ENCODE results near the gene CRNN. TPM values are rescaled to one million over a fixed set of nuclear protein-coding genes. Genes with fewer than 3 reads are reported as not detected.

CRNN gene
- total RNA-seq, 3 donors from 2014 or later, result not detected

GRCh38 chr1:152398812-152399698 lies 15.0 kb downstream of the CRNN start:
- Mint-ChIP-seq H3K27me3 (ENCODE audit: low read depth) (peaks cover 12% of the 10 kb centered on the region), H3K9me3 (no peaks in the 10 kb centered on the region), H3K4me3 (no peak overlapping the region), H3K4me1 (ENCODE audit: low read depth) (peaks cover 11% of the 10 kb centered on the region), H3K36me3 (ENCODE audit: insufficient read depth) (no peaks in the 10 kb centered on the region)
- ATAC-seq (no peak), DNase-seq (no peak)

GRCh38 chr1:152397474-152397873 lies 16.6 kb downstream of the CRNN start:
- no peak overlapping the region for H3K4me3 Mint-ChIP-seq
- peaks cover 24% of the 10 kb centered on the region for H3K4me1 Mint-ChIP-seq (ENCODE audit: low read depth)
- ATAC-seq (no peak), DNase-seq (no peak)
- H3K27me3 Mint-ChIP-seq (ENCODE audit: low read depth), result peaks cover 12% of the 10 kb centered on the region
- no peaks in the 10 kb centered on the region for H3K36me3 Mint-ChIP-seq (ENCODE audit: insufficient read depth)
- no peaks in the 10 kb centered on the region for H3K9me3 Mint-ChIP-seq

DNA sequence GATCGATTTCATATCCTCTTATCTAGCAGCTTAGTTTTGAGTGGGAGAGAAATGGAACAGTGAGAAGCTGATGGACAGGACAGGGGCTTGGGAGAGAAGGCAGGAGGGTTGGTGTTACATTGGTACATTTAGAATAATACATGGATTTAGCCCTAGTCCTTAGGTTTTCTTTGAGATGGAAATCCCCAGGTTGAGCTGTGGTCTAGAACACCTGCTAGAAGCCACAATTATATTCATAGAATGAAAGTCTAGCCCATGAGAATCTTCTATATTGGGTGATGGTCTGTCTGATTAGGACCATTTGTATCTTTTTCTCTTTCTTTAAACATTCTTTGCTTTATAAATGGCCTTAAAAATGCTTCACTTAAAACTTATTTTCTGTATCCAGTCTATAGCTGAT lies 19.9 kb downstream of the CRNN start:
- H3K27me3 Mint-ChIP-seq (ENCODE audit: low read depth), result peaks cover 24% of the 10 kb centered on the region
- H3K9me3 Mint-ChIP-seq, result no peaks in the 10 kb centered on the region
- H3K4me1 Mint-ChIP-seq (ENCODE audit: low read depth), result peaks cover 31% of the 10 kb centered on the region
- ATAC-seq, result no peak
- DNase-seq, result no peak
- H3K4me3 Mint-ChIP-seq, result no peak overlapping the region
- no peaks in the 10 kb centered on the region for H3K36me3 Mint-ChIP-seq (ENCODE audit: insufficient read depth)

DNA sequence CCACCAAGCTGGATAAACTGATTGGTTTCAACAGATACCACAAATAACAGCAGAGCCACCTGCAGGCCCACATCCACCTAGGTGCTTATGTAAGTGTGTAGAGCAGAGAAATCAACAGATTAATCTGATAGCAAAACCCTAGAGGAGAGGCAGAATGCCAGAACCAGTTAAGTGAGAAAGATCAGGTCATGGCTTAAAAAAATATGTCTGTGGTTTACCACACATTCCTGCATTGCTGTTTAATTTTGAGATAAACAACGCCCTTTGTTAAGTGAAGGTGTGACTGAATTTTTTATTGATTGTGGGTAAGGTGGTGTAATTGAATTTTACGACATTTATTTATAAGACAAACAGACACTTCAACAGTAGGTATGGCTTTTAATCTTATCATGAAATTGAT lies 21.2 kb downstream of the CRNN start:
- ATAC-seq (no peak), DNase-seq (no peak)
- Mint-ChIP-seq H3K4me1 (ENCODE audit: low read depth) (peaks cover 31% of the 10 kb centered on the region), H3K36me3 (ENCODE audit: insufficient read depth) (no peaks in the 10 kb centered on the region), H3K9me3 (no peaks in the 10 kb centered on the region), H3K4me3 (no peak overlapping the region), H3K27me3 (ENCODE audit: low read depth) (peaks cover 31% of the 10 kb centered on the region)

DNA sequence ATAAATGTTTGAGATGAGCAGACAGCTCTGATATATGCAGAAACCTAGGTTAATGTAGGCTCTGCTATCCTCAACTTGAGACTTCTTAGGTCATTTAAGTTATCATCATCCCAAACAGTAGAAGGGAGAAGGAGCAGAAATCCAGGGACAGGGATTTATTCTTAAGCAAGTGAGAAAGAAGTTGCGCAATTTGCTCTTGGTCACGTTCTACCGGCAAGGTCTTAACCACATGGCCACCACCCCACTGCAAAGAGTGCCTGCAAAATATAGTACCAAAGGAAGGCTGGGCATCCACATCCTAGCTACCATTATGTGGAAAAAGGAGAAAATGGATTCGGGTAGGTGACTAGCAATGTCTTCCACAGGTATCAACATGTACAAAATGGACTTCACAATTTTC lies 25.2 kb downstream of the CRNN start:
- Mint-ChIP-seq H3K4me3 (no peak overlapping the region), H3K9me3 (no peaks in the 10 kb centered on the region), H3K27me3 (ENCODE audit: low read depth) (peaks cover 30% of the 10 kb centered on the region), H3K36me3 (ENCODE audit: insufficient read depth) (no peaks in the 10 kb centered on the region), H3K4me1 (ENCODE audit: low read depth) (peaks cover 19% of the 10 kb centered on the region)
- DNase-seq, result no peak
- ATAC-seq, result no peak

- Mint-ChIP-seq H3K4me3 (no peak overlapping the region), H3K36me3 (ENCODE audit: insufficient read depth) (no peaks in the 10 kb centered on the region), H3K4me1 (ENCODE audit: low read depth) (peaks cover 3% of the 10 kb centered on the region), H3K27me3 (ENCODE audit: low read depth) (peaks cover 30% of the 10 kb centered on the region), H3K9me3 (no peaks in the 10 kb centered on the region)
- DNase-seq (no peak), ATAC-seq (no peak)
Observed at GRCh38 chr1:152386940-152387339, 27.1 kb downstream of the CRNN start.

DNA sequence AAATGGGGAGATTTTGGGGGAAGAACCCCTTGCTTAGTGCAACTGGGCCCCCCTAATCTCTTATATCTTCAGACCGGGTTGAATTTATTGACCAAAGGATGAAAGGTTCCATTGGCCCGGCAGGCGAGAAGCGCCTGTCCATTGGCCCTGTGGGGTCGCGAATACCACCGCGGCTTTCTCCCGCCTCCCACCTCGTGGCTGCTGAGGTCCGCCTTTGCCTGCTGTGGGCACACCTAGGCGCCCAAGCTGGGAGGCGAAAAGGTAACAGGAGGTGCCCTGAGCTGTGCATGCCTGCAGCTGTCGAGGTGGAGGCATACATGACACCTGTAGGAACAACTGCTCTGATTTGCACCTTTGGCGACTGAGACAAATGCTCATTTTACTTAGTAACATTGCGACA lies 33.1 kb downstream of the CRNN start:
- H3K4me1 Mint-ChIP-seq (ENCODE audit: low read depth), result no peaks in the 10 kb centered on the region
- no peaks in the 10 kb centered on the region for H3K9me3 Mint-ChIP-seq
- no peaks in the 10 kb centered on the region for H3K36me3 Mint-ChIP-seq (ENCODE audit: insufficient read depth)
- DNase-seq (no peak), ATAC-seq (no peak)
- peaks cover 7% of the 10 kb centered on the region for H3K27me3 Mint-ChIP-seq (ENCODE audit: low read depth)
- no peak overlapping the region for H3K4me3 Mint-ChIP-seq

- Mint-ChIP-seq H3K27me3 (ENCODE audit: low read depth) (no peaks in the 10 kb centered on the region), H3K4me1 (ENCODE audit: low read depth) (no peaks in the 10 kb centered on the region), H3K36me3 (ENCODE audit: insufficient read depth) (no peaks in the 10 kb centered on the region), H3K9me3 (peaks cover 5% of the 10 kb centered on the region), H3K4me3 (no peak overlapping the region)
- DNase-seq (no peak), ATAC-seq (no peak)
Observed at GRCh38 chr1:152374451-152374850, 39.6 kb downstream of the CRNN start.

DNA sequence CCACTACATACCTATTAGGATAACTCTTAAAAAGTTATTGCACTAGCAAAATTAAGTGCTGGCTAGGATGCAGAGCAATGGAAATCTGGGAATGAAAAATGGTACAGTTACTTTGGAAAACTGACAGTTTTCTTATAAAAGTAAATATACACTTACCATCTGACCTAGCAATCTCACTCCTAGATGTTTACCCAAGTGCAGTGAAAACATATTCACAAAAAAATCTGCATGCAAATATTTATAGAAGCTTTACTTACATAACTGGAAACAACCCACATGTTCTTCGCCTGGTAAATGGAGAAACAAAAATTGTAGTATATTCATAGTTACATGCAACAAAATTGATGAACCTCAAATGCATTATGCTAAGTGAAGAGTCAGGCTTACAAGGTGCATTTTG lies 41.4 kb downstream of the CRNN start:
- Mint-ChIP-seq H3K36me3 (ENCODE audit: insufficient read depth) (no peaks in the 10 kb centered on the region), H3K4me1 (ENCODE audit: low read depth) (no peaks in the 10 kb centered on the region), H3K9me3 (peaks cover 14% of the 10 kb centered on the region), H3K4me3 (no peak overlapping the region), H3K27me3 (ENCODE audit: low read depth) (peaks cover 1% of the 10 kb centered on the region)
- DNase-seq, result no peak
- no peak for ATAC-seq

DNA sequence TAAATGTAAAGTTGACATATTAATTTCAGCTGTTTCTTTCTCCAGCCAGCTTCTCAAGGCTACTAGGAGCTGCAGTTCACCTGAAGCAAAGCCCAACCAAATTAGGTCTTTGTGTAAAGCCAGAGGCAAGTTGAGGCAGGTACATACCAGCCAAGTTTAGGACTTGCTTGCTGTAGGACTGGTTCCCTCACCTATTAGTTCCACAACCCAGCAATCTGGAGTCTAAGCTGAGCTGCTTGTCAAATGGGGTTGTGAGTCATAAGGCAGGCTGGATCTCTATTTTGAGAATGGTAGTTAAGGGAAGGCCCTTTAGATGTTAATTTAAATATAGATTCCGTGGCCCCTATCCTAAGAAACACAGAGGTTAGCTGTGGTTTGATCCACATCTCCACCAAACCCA lies 46.6 kb downstream of the CRNN start:
- Mint-ChIP-seq H3K4me1 (ENCODE audit: low read depth) (no peaks in the 10 kb centered on the region), H3K27me3 (ENCODE audit: low read depth) (peaks cover 10% of the 10 kb centered on the region), H3K36me3 (ENCODE audit: insufficient read depth) (no peaks in the 10 kb centered on the region), H3K4me3 (no peak overlapping the region), H3K9me3 (peaks cover 14% of the 10 kb centered on the region)
- DNase-seq (no peak), ATAC-seq (no peak)

GRCh38 chr1:152359906-152360305 lies 54.2 kb downstream of the CRNN start, which contains the start of gene FLG2:
FLG2 (minus strand) TSS chr1:152360006; CDS start chr1:152358884, 1,122 bp downstream.
- DNase-seq (no peak), ATAC-seq (no peak)
- H3K9me3 Mint-ChIP-seq, result no peaks in the 10 kb centered on the region
- no peaks in the 10 kb centered on the region for H3K4me1 Mint-ChIP-seq (ENCODE audit: low read depth)
- peaks cover 3% of the 10 kb centered on the region for H3K27me3 Mint-ChIP-seq (ENCODE audit: low read depth)
- no peak within 1 kb of the TSS for H3K4me3 Mint-ChIP-seq
- no peaks in the 10 kb centered on the region for H3K36me3 Mint-ChIP-seq (ENCODE audit: insufficient read depth)

Other genes starting within 250 kb of the CRNN start
- not detected for gene HRNR, start 190.1 kb downstream of the CRNN start, total RNA-seq
- not detected for gene FLG, start 89.0 kb downstream of the CRNN start, total RNA-seq
- not detected for gene FLG2, start 54.3 kb downstream of the CRNN start, total RNA-seq
- gene LCE5A, start 96.5 kb upstream of the CRNN start, total RNA-seq, result not detected
- not detected for gene CRCT1, start 100.2 kb upstream of the CRNN start, total RNA-seq
- not detected for gene LCE3E, start 152.5 kb upstream of the CRNN start, total RNA-seq
- gene LCE3D, start 166.3 kb upstream of the CRNN start, total RNA-seq, result not detected
- not detected for gene LCE3C, start 186.0 kb upstream of the CRNN start, total RNA-seq
- gene LCE3B, start 199.5 kb upstream of the CRNN start, total RNA-seq, result not detected
- gene LCE3A, start 208.8 kb upstream of the CRNN start, total RNA-seq, result not detected
- gene LCE2D, start 249.1 kb upstream of the CRNN start, total RNA-seq, result not detected